Measurements from ENCODE around the gene MYZAP. TPM values are rescaled to one million over a fixed set of nuclear protein-coding genes. Genes with fewer than 3 reads are reported as not detected.

The MYZAP gene
- total and polyA plus RNA-seq, 9 of the 15 experiments (the other 6 are each of a cell fraction or from before 2014, with no cell fraction given) = 0.03 TPM; not detected in 8

- Histone ChIP-seq H3K27ac (ENCODE audit: extremely low read depth, low read depth, low read length) (no peak overlapping the region), H3K9me1 (ENCODE audit: control insufficient read depth, insufficient read depth, low read length) (no peaks in the 10 kb centered on the region), H3K4me2 (ENCODE audit: insufficient read depth, low read length) (no peak overlapping the region), H3K4me1 (replicated peaks in 1 of 2; ENCODE audit: control insufficient read depth in 2 of 2, insufficient read depth in 2 of 2, low read length in 2 of 2) (no peaks in the 10 kb centered on the region), H3K27me3 (ENCODE audit: control insufficient read depth in 2 of 2, insufficient read depth in 2 of 2, low read length in 2 of 2) (peaks cover 3 to 7% of the 10 kb centered on the region in 2 experiments; a peak in 2 of 5 replicates), H3K9me3 (replicated peaks; ENCODE audit: control insufficient read depth, insufficient read depth, low read depth, low read length) (no peaks in the 10 kb centered on the region), H3K79me2 (ENCODE audit: control insufficient read depth, insufficient read depth, low read length) (no peaks in the 10 kb centered on the region), H3K4me3 (no peak overlapping the region), H3K36me3 (ENCODE audit: control insufficient read depth, insufficient read depth, low read length) (no peaks in the 10 kb centered on the region), H3K9ac (ENCODE audit: insufficient read depth in 1 of 2, low read depth in 2 of 2, low read length in 2 of 2) (no peak overlapping the region), H4K20me1 (replicated peaks; ENCODE audit: control insufficient read depth, insufficient read depth, low read length) (no peaks in the 10 kb centered on the region), H2AFZ (ENCODE audit: low read depth, low read length) (no peak overlapping the region)
- whole genome bisulfite sequencing (ENCODE audit: insufficient coverage, low coverage, missing lambda C conversion rate) = 0% methylated on average over 1 of the region's 1 CpG
- no TSS peak for BruUV-seq (replicated peaks)
- ChIA-PET POLR2A (no interaction called here), CTCF (ENCODE audit: low intra/inter-chr PET ratio) (no interaction called here)
- DNase-seq (ENCODE audit: extremely low read depth in 1 of 4, low spot score in 3 of 4) (no peak), FAIRE-seq (no peak), ATAC-seq (no peak)
- in situ Hi-C loops (cut with MboI) = no loop called here
- no peak for TF ChIP-seq EP400 (IDR thresholded peaks at IDR 0.05)
- no peak for TF ChIP-seq ZNF696 (CRISPR knock-in tag; conservative IDR thresholded peaks at IDR 0.05)
- TF ChIP-seq POLR3G (IDR thresholded peaks at IDR 0.05; ENCODE audit: extremely low read depth, insufficient read length, insufficient replicate concordance) = no peak
- TF ChIP-seq ZKSCAN8 (CRISPR knock-in tag; IDR thresholded peaks at IDR 0.05) = no peak
- TF ChIP-seq PRDM10 (IDR thresholded peaks at IDR 0.05; ENCODE audit: partially characterized antibody) = no peak
- TF ChIP-seq TFAP4 (CRISPR knock-in tag; IDR thresholded peaks at IDR 0.05; ENCODE audit: borderline replicate concordance) = no peak
- no peak for TF ChIP-seq ZBTB9 (CRISPR knock-in tag; IDR thresholded peaks at IDR 0.05)
- no peak for TF ChIP-seq ZNF444 (CRISPR knock-in tag; IDR thresholded peaks at IDR 0.05)
- no peak for TF ChIP-seq KAT8 (IDR thresholded peaks at IDR 0.05; ENCODE audit: low read depth)
- TF ChIP-seq ZBTB7A (IDR thresholded peaks at IDR 0.05; ENCODE audit: borderline replicate concordance, control insufficient read depth, low read depth, low read length) = no peak
- no peak for TF ChIP-seq BMI1 (IDR thresholded peaks at IDR 0.05; ENCODE audit: low read length)
- TF ChIP-seq ZNF395 (CRISPR knock-in tag; IDR thresholded peaks at IDR 0.05) = no peak
- no peak for TF ChIP-seq FOXJ2 (tag; IDR thresholded peaks at IDR 0.05)
- no peak for TF ChIP-seq KLF10 (CRISPR knock-in tag; IDR thresholded peaks at IDR 0.05)
- no peak for TF ChIP-seq ZNF764 (CRISPR knock-in tag; IDR thresholded peaks at IDR 0.05; ENCODE audit: low read depth)
- intact Hi-C loops (cut with micrococcal nuclease) = no loop called here
Observed at GRCh38 chr15:57691082-57691481, 99.4 kb downstream of the MYZAP start.
